NCI-H1694 (cell line): ENCODE data around the gene SPATA13.
"Not testable (repeated sequence)": the region's sequence is repeated elsewhere in the genome, so short reads cannot be mapped to it uniquely, and the experiment has no call there.

ENCODE experiments used
- DNase-seq: peaks from one replicate; lab custom pipeline; 2025; lab: John Stamatoyannopoulos, UW

SPATA13 gene

DNA sequence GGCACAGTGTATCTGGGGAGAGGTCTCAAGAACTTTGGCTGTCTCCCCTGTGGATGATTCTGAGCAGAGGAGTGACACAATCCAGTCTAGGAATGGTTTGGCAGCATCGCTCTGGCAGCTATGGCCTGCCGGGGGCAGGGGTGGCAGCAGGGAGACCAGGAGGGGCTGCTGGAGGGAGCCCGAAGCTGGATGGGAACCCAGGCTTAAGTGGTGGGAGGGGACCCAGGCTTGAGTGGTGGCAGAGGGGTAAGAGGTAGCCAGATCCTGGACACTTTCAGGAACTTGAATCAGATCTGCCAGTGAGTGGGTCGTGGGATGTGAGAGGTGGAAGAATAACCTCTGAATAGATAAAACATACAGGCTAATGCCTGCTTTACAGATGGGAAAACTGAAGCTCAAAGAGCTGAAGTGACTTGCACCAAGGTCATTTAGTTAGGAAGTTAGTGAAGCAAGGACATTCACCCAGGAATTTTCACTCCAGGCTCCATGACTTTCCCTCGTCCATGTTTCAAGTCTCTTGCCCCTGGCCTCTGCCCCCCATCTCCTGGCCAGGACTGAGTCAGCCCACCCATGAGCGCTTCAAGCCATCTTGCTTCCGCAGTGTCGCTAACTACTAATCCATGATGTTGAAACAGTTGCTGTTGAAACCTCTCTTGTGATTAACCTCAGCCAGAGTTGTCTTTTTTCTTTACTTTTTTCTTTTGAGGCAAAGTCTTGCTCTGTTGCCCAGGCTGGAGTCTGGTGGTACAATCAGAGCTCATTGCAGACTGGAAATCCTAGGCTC lies 119.0 kb downstream of the SPATA13 start:
- no peak for DNase-seq

DNA sequence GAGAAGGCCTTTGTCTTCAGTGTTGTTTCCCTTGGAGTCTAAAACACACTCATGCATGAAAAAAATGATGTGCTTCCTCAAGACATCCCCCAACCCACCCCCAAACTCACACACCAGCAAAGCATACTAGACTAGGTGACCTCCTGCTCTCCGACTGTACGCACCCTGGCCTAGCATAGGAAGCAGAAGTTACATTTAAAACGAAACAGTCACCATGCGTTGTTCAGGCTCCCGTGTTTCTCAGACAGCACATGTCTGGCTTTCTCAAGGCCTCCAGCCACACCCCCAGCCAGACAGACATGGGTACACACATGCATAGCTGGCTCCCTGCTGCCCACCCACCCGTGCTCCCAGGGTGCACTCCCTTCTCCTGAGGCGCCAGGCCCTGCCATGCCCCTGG lies 120.2 kb downstream of the SPATA13 start:
- DNase-seq = no peak

DNA sequence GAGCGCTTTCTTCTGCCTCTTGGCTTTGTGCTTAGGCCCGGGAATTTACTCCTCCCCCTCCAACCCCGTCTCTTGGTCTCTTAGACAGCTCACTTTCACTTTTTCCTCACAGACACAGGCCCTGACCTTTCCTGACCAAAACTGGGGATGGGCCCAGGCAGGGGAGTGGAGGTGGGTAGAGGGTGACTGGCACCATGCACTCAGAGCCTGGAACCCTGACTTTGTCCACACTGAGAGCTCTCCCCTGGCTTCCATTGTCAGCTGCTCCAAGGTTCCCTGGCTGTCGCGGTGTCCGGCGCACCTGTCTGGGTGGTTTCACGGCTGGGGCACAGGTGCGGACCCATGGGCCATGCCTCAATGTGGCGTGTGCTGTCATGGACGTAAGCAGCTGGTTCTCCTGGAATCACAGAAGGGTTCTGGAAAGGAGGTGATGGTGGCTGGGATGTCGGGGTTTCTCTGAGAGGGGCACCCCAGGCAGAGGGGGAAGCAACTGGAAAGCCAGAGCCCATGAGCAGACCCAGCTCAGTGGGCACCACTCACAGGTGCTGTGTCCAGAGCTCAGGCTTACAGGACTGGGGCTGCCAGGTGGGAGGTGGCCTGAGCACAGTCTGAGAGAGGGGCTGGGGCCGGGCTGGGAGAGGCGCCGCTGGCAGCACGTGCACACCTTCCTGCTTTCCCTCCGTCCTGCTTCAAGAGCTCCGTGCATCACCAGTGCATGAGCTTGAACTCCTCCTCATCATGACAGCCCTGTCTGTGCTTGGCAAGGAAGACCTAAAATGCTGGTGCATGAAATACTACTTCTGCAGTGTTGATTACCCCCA lies 120.9 kb downstream of the SPATA13 start:
- no peak for DNase-seq

DNA sequence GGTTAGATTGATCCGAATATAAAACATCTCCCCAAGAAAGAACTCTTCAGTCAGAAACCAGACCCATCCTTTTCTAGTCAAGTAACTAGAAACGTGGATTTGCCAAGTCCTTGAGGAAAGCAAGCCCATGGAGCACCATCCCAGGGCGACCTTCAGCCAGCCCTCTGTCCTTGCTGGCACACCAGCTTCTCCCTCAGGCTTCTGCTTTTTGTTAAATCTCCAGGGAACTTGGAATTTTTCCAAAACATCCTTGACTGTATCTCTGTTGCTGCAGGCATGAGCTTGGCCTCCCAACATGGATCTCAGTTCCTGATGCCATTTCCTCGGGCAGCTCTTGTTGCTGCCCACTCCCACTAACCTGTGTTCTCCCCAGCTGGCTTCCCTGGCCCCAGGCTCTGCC lies 121.7 kb downstream of the SPATA13 start:
- DNase-seq = no peak

DNA sequence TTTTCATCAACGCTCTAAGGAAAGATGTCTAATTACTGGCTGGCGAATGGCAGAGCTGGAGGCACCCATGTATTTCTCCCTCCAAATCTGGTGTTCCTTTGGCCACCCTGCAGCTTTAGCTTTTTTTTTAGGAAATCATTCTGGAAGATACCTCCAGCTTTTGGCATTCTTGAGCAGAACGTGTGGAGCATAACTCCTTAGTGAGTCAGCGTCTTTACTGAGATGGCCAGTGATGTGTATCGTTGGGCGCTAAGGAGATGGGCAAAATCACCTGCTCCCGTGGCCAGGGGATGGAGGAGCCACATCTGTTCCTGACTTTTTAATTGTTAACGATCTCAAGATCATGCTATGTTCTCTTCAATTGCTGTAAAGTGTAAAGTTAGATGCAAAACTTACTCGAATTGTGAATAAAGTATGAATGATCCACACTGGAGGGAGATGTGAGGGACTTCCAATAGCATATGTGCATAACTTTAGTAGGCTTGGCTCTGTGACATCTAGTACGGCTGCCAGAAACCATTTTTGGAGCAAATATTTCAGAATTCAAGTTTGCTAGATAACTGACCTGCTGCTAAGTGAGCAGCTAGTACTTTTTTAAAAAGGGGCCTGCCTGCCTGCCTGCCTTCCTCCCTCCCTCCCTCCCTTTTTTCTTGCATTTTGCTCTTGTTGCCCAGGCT lies 124.5 kb downstream of the SPATA13 start:
- DNase-seq = no peak

GRCh38 chr13:24286624-24287023 lies 126.1 kb downstream of the SPATA13 start:
- no peak for DNase-seq

GRCh38 chr13:24287748-24288287 lies 127.3 kb downstream of the SPATA13 start:
- DNase-seq = no peak

- no peak for DNase-seq
These were observed 128.3 kb downstream of the SPATA13 start for GRCh38 chr13:24288870-24289269.

- no peak for DNase-seq
These were observed 129.9 kb downstream of the SPATA13 start for GRCh38 chr13:24290280-24290932.

DNA sequence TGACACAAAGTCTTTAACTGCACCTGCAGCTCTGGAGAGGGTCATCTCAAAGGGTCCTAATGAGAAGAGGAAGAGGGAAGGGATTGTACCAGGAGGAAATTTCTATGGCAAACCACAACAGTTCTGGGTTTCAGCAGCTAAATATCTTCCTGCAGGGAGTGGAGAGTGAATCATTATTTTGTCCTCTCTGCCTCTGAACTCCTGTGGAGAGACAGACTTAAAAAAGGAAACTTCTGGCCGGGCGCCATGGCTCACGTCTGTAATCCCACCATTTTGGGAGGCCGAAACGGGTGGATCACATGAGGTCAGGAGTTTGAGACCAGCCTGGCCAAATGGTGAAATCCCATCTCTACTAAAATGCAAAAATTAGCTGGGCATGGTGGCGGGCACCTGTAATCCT lies 132.0 kb downstream of the SPATA13 start:
- no peak for DNase-seq

DNA sequence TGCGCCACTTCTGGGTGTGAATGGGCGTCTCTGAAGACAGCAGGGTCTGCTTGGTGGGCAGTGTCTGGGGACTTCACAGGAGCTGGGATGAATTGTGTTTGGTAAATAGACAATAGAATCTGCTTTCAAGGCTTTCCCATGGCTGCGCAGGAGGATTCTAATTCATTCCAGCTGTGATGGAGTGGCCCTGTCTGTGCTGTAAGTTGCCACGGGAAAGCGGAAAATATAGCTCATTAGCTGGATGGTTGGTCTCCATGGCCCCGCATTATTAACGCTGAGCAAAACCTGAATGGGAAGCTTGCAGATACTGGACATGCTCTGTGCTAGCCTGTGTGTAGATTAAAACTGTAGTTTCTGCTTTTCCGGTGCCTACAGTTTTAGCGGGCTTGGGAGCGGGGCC lies 133.2 kb downstream of the SPATA13 start:
- no peak for DNase-seq

GRCh38 chr13:24299488-24300114 lies 139.1 kb downstream of the SPATA13 start:
- no peak for DNase-seq

GRCh38 chr13:24301434-24301833 lies 140.9 kb downstream of the SPATA13 start:
- no peak for DNase-seq

DNA sequence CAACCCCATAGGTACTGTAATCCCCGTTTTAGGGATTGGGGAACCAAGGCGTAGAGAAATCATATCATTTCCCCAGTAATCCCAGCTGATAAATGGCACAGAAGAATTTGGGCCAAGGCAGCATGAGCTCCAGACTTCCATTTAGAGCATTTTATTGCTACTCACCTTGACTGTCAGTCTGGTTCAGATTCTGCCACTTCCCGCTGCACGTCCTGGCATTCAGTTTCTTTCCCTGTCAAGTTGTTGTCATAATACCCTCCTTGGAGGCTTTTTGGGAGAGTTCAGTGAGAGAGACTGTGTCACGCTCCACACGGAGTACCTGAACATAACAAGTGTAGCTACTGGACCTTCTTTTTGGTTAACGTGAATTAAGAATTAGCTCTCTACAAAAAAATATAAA lies 141.4 kb downstream of the SPATA13 start:
- DNase-seq = no peak

DNA sequence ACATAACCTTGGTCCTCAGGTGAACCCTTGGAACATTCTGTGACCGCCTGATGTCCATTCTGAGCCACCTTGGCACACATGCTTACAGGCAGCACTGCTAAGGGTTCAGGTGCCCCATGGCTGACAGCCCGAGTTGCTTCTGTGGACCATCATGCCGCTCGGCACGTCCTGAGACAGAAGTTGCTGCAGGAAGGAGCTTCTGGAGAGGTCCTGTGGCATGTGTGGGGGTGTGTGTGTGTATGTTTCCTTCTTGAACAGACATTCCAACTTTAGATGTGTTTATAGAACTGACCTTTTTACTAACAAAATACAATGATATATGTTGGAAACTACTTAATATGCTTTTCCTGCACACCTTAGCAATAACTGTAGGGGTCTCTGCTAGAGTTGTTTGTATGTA lies 144.1 kb downstream of the SPATA13 start:
- DNase-seq = no peak

DNA sequence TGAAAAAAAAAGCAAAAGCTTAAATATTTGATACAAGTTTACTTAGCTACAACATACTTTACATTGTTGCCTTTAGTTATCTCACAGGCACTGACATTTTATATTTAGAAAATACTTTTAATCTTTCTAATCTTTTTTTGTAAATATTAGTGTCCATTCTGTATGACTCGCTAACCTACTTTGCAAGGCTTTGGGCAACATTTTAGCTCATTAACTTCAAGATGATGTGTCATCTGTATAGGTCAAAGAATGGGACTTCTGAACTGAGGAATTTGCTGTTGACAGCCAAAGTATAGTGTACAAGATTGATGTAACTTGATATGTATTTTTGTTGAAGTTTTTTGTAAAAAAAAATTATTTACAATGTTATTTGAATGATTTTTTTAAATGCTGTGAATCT lies 146.1 kb downstream of the SPATA13 start:
- no peak for DNase-seq

- no peak for DNase-seq
These were observed 146.9 kb downstream of the SPATA13 start for GRCh38 chr13:24307211-24308067.

GRCh38 chr13:24308068-24308445 lies 147.5 kb downstream of the SPATA13 start:
- DNase-seq = no peak

- DNase-seq = no peak
These were observed 148.0 kb downstream of the SPATA13 start for GRCh38 chr13:24308488-24309020.

DNA sequence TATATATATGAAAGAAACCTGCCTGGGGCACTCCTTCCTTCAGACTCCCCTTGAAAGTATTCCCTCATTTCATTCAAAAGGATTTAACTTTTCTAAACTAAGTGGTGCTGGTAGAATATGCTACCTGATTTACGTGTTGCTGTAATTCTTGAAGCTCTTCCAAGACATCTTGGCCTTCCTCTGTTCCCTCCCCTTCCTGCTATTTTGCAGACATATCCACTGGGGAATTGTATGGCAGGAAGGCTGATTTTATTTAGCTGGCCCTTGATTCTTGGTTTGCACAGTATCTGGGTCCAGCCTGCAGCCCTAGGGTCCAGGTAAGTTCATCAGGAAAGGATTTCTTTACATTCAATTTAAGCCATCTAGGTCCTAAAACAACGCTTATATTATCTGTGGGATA lies 148.8 kb downstream of the SPATA13 start, which contains the start of gene C1QTNF9:
TSS of gene C1QTNF9 (plus strand) at position 281 of the 400 bp plus-strand sequence. CDS start 6,424 bp downstream, outside the sequence.
- DNase-seq = not testable (repeated sequence)
